Adrenal gland (tissue), 12 donors: ENCODE measurements around the gene PGS1. TPM values are rescaled to one million over a fixed set of nuclear protein-coding genes. Genes with fewer than 3 reads are reported as not detected.
"Not testable (repeated sequence)": the region's sequence is repeated elsewhere in the genome, so short reads cannot be mapped to it uniquely, and the experiment has no call there.

Source experiments
- DNase-seq, 7 donors: peaks; one replicate each; pipeline ENCODE4 v3.0.0-alpha.2; 2019 to 2020
- H3K27ac ChIP-seq, 5 donors: fragments of 200-600 bp; sonication (generic) in 4 of 5; 1 replicate in 3 of 5; 2 replicates in 2 of 5; pipeline versions ENCODE4 v1.5.1 to v1.8.0; 2016 to 2020; ENCODE audit warnings: mild to moderate bottlenecking in 1 of 5
- H3K27me3 ChIP-seq: fragments of 200-600 bp; 2 replicates; pipeline ENCODE4 v1.8.0; 2021
- H3K36me3 ChIP-seq, 2 donors: fragments of 200-600 bp; replicated peaks in 1 of 2; 1 replicate in 1 of 2; 2 replicates in 1 of 2; pipeline versions ENCODE4 v1.5.1 to v1.8.0; 2018 to 2022
- H3K4me1 ChIP-seq, 2 donors: fragments of 200-600 bp; replicated peaks in 1 of 2; 1 replicate in 1 of 2; 2 replicates in 1 of 2; pipeline versions ENCODE4 v1.5.1 to v1.8.0; 2018 to 2021
- H3K4me3 ChIP-seq, 4 donors: fragments of 200-600 bp; sonication (generic) in 3 of 4; one replicate each; pipeline ENCODE4 v1.5.1; 2016 to 2018
- H3K9me3 ChIP-seq, 3 donors: fragments of 200-600 bp; sonication (generic) in 1 of 3; replicated peaks in 1 of 3; 1 replicate in 2 of 3; 2 replicates in 1 of 3; pipeline versions ENCODE4 v1.5.1 to v1.8.0; 2016 to 2021
- POLR2A ChIP-seq, 2 donors: fragments of 450-650 bp; IDR thresholded peaks; one replicate each; pipeline ENCODE4 v1.6.1; 2017; ENCODE audit warnings: antibody characterized with exemption in 2 of 2, mild to moderate bottlenecking in 2 of 2, moderate library complexity in 1 of 2
- WGBS, 4 donors: extraction: QIAGEN DNeasy Blood & Tissue Kit in 2 of 4; methylation state at CpG; one replicate each; pipeline versions ENCODE4 v1.1.5 to v1.1.7; 2013 to 2017; 5-methylcytosine and 5-hydroxymethylcytosine counted together
- intact Hi-C, 2 donors: fragments of 100-400 bp; cut with DNase I; formaldehyde crosslinking; loops; one replicate each; pipeline versions ENCODE4 v1.14.1 to v1.15.0; 2022 to 2023
- polyA plus RNA-seq, 3 donors: library from polyadenylated mRNA; stranded (reverse); fragments of 200-250 nt in 2 of 3; fragments of 350-450 nt in 1 of 3; fragmentation: Illumina TruSeq in 1 of 3; extraction: RNeasy Lipid Tissue Mini Kit (QIAGEN cat#74804) in 1 of 3; gene quantifications; one replicate each; pipeline ENCODE4 v1.2.3, GENCODE V29; 2013 to 2014
- total RNA-seq, 9 donors: library from RNA; depleted of rRNA in 4 of 9; stranded (reverse); fragments of >200 nt in 4 of 9; fragments of 120-200 nt in 1 of 9; fragmentation: NEBNext Ultra II Directional in 1 of 9; extraction: Animal tissue kit (Norgen Biotek cat#: 25700) in 1 of 9; gene quantifications; one replicate each; pipeline versions ENCODE4 v1.1.0 to v1.2.4, GENCODE V29; 2013 to 2023
- TF ChIP-seq, protein P1 (sequence below), 6 experiments: fragments of 450-650 bp in 4 of 6; fragments of 200-600 bp in 2 of 6; sonication (generic) in 1 of 6; IDR thresholded peaks; 1 replicate in 5 of 6; 2 replicates in 1 of 6; pipeline versions ENCODE4 v1.5.1 to v1.8.0; 2016 to 2021; ENCODE audit warnings: antibody characterized with exemption in 6 of 6, mild to moderate bottlenecking in 2 of 6, moderate library complexity in 1 of 6
- donor health status: healthy with polysubstance abuse.
- donor health status: Bipolar disorder and iron deficiency.
- donor health status: DM: yes; HTN: yes; CAD: no.
- donor health status: DM: no; HTN: no; CAD: no.
- donor health status: DM: no; HTN: no; CAD: no.
- donor health status: DM: yes; HTN: yes; CAD: no.

Gene PGS1
- total and polyA plus RNA-seq, 12 donors: 11.9 to 64.5 (median 31.0) TPM

DNA sequence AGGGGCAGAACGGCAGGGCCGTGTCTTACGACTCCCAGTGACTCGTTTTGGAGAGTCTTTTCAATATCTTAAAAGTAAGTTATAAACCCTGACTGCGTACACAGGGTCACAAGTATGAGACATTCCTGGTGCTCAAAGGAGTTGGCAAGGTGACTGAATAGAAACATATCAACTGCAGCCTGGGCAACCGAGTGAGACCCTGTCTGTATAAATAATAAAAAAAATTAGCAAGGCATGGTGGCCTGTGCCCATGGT, 83.3 kb downstream of the PGS1 start:
- no peak overlapping the region for H3K27ac ChIP-seq
- intact Hi-C loops: no loop called here
- TF ChIP-seq, protein P1, sequence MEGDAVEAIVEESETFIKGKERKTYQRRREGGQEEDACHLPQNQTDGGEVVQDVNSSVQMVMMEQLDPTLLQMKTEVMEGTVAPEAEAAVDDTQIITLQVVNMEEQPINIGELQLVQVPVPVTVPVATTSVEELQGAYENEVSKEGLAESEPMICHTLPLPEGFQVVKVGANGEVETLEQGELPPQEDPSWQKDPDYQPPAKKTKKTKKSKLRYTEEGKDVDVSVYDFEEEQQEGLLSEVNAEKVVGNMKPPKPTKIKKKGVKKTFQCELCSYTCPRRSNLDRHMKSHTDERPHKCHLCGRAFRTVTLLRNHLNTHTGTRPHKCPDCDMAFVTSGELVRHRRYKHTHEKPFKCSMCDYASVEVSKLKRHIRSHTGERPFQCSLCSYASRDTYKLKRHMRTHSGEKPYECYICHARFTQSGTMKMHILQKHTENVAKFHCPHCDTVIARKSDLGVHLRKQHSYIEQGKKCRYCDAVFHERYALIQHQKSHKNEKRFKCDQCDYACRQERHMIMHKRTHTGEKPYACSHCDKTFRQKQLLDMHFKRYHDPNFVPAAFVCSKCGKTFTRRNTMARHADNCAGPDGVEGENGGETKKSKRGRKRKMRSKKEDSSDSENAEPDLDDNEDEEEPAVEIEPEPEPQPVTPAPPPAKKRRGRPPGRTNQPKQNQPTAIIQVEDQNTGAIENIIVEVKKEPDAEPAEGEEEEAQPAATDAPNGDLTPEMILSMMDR (IDR thresholded peaks at IDR 0.05): no peak
- no peak for TF ChIP-seq POLR2A (IDR thresholded peaks at IDR 0.05)
- no peak overlapping the region for H3K4me3 ChIP-seq
- no peaks in the 10 kb centered on the region for H3K4me1 ChIP-seq
- no peak for DNase-seq
- H3K9me3 ChIP-seq: no peaks in the 10 kb centered on the region
- no peaks in the 10 kb centered on the region for H3K27me3 ChIP-seq
- H3K36me3 ChIP-seq: no peaks in the 10 kb centered on the region
- WGBS, 4 donors: 58 to 98% (median 67%) methylated on average over 6 of the region's 6 CpGs

DNA sequence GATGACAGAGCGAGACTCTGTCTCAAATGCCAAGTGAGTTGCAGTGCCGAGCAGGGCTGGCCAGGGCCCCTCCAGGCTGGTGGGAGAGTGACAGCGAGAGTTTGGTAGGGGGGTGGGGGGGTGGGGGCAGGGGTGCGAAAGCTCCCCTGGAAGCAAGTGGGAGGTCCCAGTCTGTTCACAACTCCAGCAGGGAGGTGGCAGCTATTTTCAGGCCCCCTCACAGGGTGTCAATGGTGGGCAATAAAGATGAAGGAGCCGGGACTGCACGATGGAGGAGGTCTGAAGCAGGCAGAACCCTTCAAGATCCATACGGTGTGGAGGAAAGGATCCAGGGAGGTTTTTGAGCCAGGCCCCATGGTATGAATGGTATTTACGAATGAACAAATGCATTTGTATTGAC, 83.7 kb downstream of the PGS1 start:
- DNase-seq: no peak
- intact Hi-C loops: no loop called here
- H3K27me3 ChIP-seq: no peaks in the 10 kb centered on the region
- no peak overlapping the region for H3K4me3 ChIP-seq
- H3K36me3 ChIP-seq: no peaks in the 10 kb centered on the region
- TF ChIP-seq, protein P1 (IDR thresholded peaks at IDR 0.05): no peak
- TF ChIP-seq POLR2A (IDR thresholded peaks at IDR 0.05): no peak
- 69 to 76% (median 71%) methylated on average over 4 to 8 of the region's 8 CpGs for WGBS, 4 donors
- H3K9me3 ChIP-seq: no peaks in the 10 kb centered on the region
- H3K4me1 ChIP-seq: no peaks in the 10 kb centered on the region
- H3K27ac ChIP-seq: no peak overlapping the region

- H3K4me3 ChIP-seq, intact Hi-C loops, H3K27me3 ChIP-seq, H3K9me3 ChIP-seq, H3K4me1 ChIP-seq, H3K27ac ChIP-seq, H3K36me3 ChIP-seq: not testable (repeated sequence)
- peak in 3 of 7 donors; percentile 42 to 49 (median 45) for DNase-seq
- WGBS, 4 donors: 62 to 69% (median 68%) methylated on average over 8 to 19 of the region's 19 CpGs
Observed at GRCh38 chr17:78466109-78466785, 87.8 kb downstream of the PGS1 start.

GRCh38 chr17:78466786-78467715, 88.6 kb downstream of the PGS1 start:
- WGBS, 4 donors: 87 to 92% (median 91%) methylated on average over 18 to 26 of the region's 26 CpGs
- intact Hi-C loops: no loop called here
- Histone ChIP-seq H3K4me1 (no peaks in the 10 kb centered on the region), H3K4me3 (no peak overlapping the region), H3K36me3 (no peaks in the 10 kb centered on the region), H3K9me3 (no peaks in the 10 kb centered on the region), H3K27me3 (no peaks in the 10 kb centered on the region), H3K27ac (no peak overlapping the region)
- no peak for DNase-seq
- TF ChIP-seq, protein P1 (IDR thresholded peaks at IDR 0.05): no peak
- no peak for TF ChIP-seq POLR2A (IDR thresholded peaks at IDR 0.05)
